NK-92 treated with Interleukin-12 subunit alpha and Interleukin-12 subunit beta, amount 100 ng/mL, for 24 hours (cell line): ENCODE data around the gene ABCA3.

Experiments
- DNase-seq: peaks from one replicate; lab custom pipeline; 2025; lab: John Stamatoyannopoulos, UW

ABCA3 gene

GRCh38 chr16:2350500-2350899, 10.0 kb upstream of the ABCA3 start:
- DNase-seq: no peak

GRCh38 chr16:2343211-2343610, 2.7 kb upstream of the ABCA3 start:
- DNase-seq: no peak

GRCh38 chr16:2341456-2342447, 1.2 kb upstream of the ABCA3 start:
- no peak for DNase-seq

- DNase-seq: no peak
Observed at GRCh38 chr16:2339521-2340484, 725 bp downstream of the ABCA3 start.

- DNase-seq: no peak
Observed at GRCh38 chr16:2337431-2338296, 2.9 kb downstream of the ABCA3 start.

GRCh38 chr16:2335286-2335895, 5.1 kb downstream of the ABCA3 start:
- DNase-seq: no peak

- DNase-seq: no peak
Observed at GRCh38 chr16:2333772-2334379, 6.7 kb downstream of the ABCA3 start.

GRCh38 chr16:2333231-2333630, 7.3 kb downstream of the ABCA3 start:
- no peak for DNase-seq

- DNase-seq: no peak
Observed at GRCh38 chr16:2331931-2332267, 8.6 kb downstream of the ABCA3 start.

GRCh38 chr16:2331199-2331930, 9.2 kb downstream of the ABCA3 start:
- no peak for DNase-seq

- DNase-seq: no peak
Observed at GRCh38 chr16:2329532-2329931, 11.0 kb downstream of the ABCA3 start.

- DNase-seq: no peak
Observed at GRCh38 chr16:2328428-2328827, 12.1 kb downstream of the ABCA3 start.

GRCh38 chr16:2326191-2326590, 14.3 kb downstream of the ABCA3 start:
- no peak for DNase-seq

GRCh38 chr16:2325791-2326190, 14.7 kb downstream of the ABCA3 start:
- DNase-seq: no peak

GRCh38 chr16:2325181-2325580, 15.3 kb downstream of the ABCA3 start:
- DNase-seq: no peak

- DNase-seq: no peak
Observed at GRCh38 chr16:2324296-2324859, 16.1 kb downstream of the ABCA3 start.

GRCh38 chr16:2323701-2324100, 16.8 kb downstream of the ABCA3 start:
- no peak for DNase-seq

GRCh38 chr16:2319606-2320005, 20.9 kb downstream of the ABCA3 start:
- no peak for DNase-seq

GRCh38 chr16:2317231-2318020, 23.1 kb downstream of the ABCA3 start:
- DNase-seq: no peak
